Ovary (tissue), 3 donors: Measurements from ENCODE around the gene ARHGEF7.

Experiments used
- CTCF ChIP-seq, 3 donors: fragments of 450-650 bp in 2 of 3; fragments of 200-600 bp in 1 of 3; IDR thresholded peaks; one replicate each; pipeline versions ENCODE4 v1.5.1 to v1.8.0; 2016 to 2022; ENCODE audit warnings: antibody characterized with exemption in 3 of 3, mild to moderate bottlenecking in 1 of 3
- EP300 ChIP-seq: sonication (generic); formaldehyde crosslinking; IDR thresholded peaks from one replicate; pipeline ENCODE4 v1.6.1; 2017; ENCODE audit warnings: antibody characterized with exemption
- POLR2A ChIP-seq: fragments of 450-650 bp; IDR thresholded peaks from one replicate; pipeline ENCODE4 v1.6.1; 2017; ENCODE audit warnings: antibody characterized with exemption, mild to moderate bottlenecking, moderate library complexity
- donor health status: DM: no; HTN: no; CAD: no.

DNA sequence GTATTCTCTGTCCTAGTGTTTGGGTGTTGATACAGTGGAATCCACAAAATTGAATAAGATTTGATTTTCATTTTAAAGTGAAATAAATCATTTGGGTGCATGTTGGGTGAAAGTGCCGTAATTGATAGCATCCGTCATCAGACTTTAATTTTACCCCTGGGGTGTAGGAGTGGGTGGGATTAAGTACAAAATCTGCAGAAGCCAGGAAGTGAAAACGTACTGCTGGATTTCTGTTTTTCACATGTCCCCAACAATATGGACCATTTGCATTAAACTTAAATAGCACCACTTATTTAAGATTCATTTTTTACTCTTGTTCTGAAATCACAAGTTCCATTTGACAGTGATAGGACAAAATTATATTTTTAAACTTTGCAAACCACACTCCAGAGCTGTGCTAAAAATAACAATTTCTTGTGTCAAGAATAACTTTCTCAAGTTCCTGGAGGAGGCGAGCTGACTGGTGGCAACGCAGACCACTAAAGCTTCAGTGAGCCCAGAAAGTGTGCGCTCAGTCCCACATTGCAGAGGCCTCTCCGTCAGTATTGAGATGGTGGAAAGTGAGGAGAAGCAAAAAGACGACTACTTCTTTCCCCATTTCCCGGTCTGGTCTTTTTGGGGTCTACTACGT, 71.3 kb downstream of the ARHGEF7 start:
- no peak for TF ChIP-seq CTCF (IDR thresholded peaks at IDR 0.05)
- TF ChIP-seq POLR2A: no peak
- no peak for TF ChIP-seq EP300
